ENCODE data around the gene FARP1. TPM values are rescaled to one million over a fixed set of nuclear protein-coding genes. Genes with fewer than 3 reads are reported as not detected.

FARP1 gene
- total RNA-seq, 2 experiments from 2014 or later: not detected

GRCh38 chr13:98468929-98469328 lies 326.0 kb downstream of the FARP1 start:
- no peaks in the 10 kb centered on the region for H3K9me2 ChIP-seq (ENCODE audit: insufficient read depth, low read length)
- H3K27ac ChIP-seq (ENCODE audit: low read depth, low read length, poor library complexity, severe bottlenecking): no peak overlapping the region
- H3K36me3 ChIP-seq (ENCODE audit: insufficient read depth, low read length): peaks cover 52% of the 10 kb centered on the region
- no peaks in the 10 kb centered on the region for H3K9me3 ChIP-seq (ENCODE audit: low read length)
- H3K4me2 ChIP-seq (ENCODE audit: low read length): no peak overlapping the region
- H3K4me3 ChIP-seq (ENCODE audit: low read depth, low read length, poor library complexity, severe bottlenecking): no peak overlapping the region
- no peaks in the 10 kb centered on the region for H3K4me1 ChIP-seq (ENCODE audit: insufficient read depth, low read length, poor library complexity, severe bottlenecking)
- POLR2A ChIA-PET: no interaction called here
- DNase-seq (ENCODE audit: low spot score): no peak
- H3K79me2 ChIP-seq (ENCODE audit: insufficient read depth, low read depth, low read length): no peaks in the 10 kb centered on the region
- H2AFZ ChIP-seq (ENCODE audit: low read length): no peak overlapping the region
- TF ChIP-seq CTCF (conservative IDR thresholded peaks at IDR 0.05; ENCODE audit: low read length): no peak
- TF ChIP-seq EZH2phosphoT487 (IDR thresholded peaks at IDR 0.05; ENCODE audit: borderline replicate concordance, low read depth, low read length): no peak
- CTCF ChIA-PET (ENCODE audit: unreplicated experiment): no interaction called here
- no peaks in the 10 kb centered on the region for H4K20me1 ChIP-seq (ENCODE audit: insufficient read depth, low read length)
- intact Hi-C loops (cut with micrococcal nuclease; ENCODE audit: unreplicated experiment): no loop called here
- BruUV-seq (replicated peaks): no TSS peak

- H3K9me3 ChIP-seq (ENCODE audit: low read length): no peaks in the 10 kb centered on the region
- no TSS peak for BruUV-seq (replicated peaks)
- DNase-seq (ENCODE audit: low spot score): no peak
- intact Hi-C loops (cut with micrococcal nuclease; ENCODE audit: unreplicated experiment): no loop called here
- ChIA-PET CTCF (ENCODE audit: unreplicated experiment) (interaction anchor here (0.6 kb wide), 1 partner anchor 17 kb away, joined by 5 read pairs; no protein-coding TSS in a partner anchor), POLR2A (no interaction called here)
- peaks cover 51% of the 10 kb centered on the region for H3K36me3 ChIP-seq (ENCODE audit: insufficient read depth, low read length)
- no peaks in the 10 kb centered on the region for H4K20me1 ChIP-seq (ENCODE audit: insufficient read depth, low read length)
- no peak overlapping the region for H3K27ac ChIP-seq (ENCODE audit: low read depth, low read length, poor library complexity, severe bottlenecking)
- H3K79me2 ChIP-seq (ENCODE audit: insufficient read depth, low read depth, low read length): no peaks in the 10 kb centered on the region
- TF ChIP-seq CTCF (conservative IDR thresholded peaks at IDR 0.05; ENCODE audit: low read length) (no peak), EZH2phosphoT487 (IDR thresholded peaks at IDR 0.05; ENCODE audit: borderline replicate concordance, low read depth, low read length) (no peak)
- no peak overlapping the region for H3K4me3 ChIP-seq (ENCODE audit: low read depth, low read length, poor library complexity, severe bottlenecking)
- no peaks in the 10 kb centered on the region for H3K4me1 ChIP-seq (ENCODE audit: insufficient read depth, low read length, poor library complexity, severe bottlenecking)
- H3K9me2 ChIP-seq (ENCODE audit: insufficient read depth, low read length): no peaks in the 10 kb centered on the region
- no peak overlapping the region for H3K4me2 ChIP-seq (ENCODE audit: low read length)
- H2AFZ ChIP-seq (ENCODE audit: low read length): no peak overlapping the region
Measured at GRCh38 chr13:98470920-98471319, 328.0 kb downstream of the FARP1 start.

- Histone ChIP-seq H3K79me2 (ENCODE audit: insufficient read depth, low read depth, low read length) (peaks cover 1% of the 10 kb centered on the region; the same call in 1 of the 2 replicates), H2AFZ (ENCODE audit: low read length) (no peak overlapping the region), H3K27ac (ENCODE audit: low read depth, low read length, poor library complexity, severe bottlenecking) (no peak overlapping the region), H3K4me2 (ENCODE audit: low read length) (no peak overlapping the region), H4K20me1 (ENCODE audit: insufficient read depth, low read length) (no peaks in the 10 kb centered on the region), H3K36me3 (ENCODE audit: insufficient read depth, low read length) (peaks cover 42% of the 10 kb centered on the region), H3K9me3 (ENCODE audit: low read length) (no peaks in the 10 kb centered on the region), H3K9me2 (ENCODE audit: insufficient read depth, low read length) (no peaks in the 10 kb centered on the region), H3K4me3 (ENCODE audit: low read depth, low read length, poor library complexity, severe bottlenecking) (no peak overlapping the region), H3K4me1 (ENCODE audit: insufficient read depth, low read length, poor library complexity, severe bottlenecking) (peaks cover 9% of the 10 kb centered on the region)
- DNase-seq (ENCODE audit: low spot score): no peak
- intact Hi-C loops (cut with micrococcal nuclease; ENCODE audit: unreplicated experiment): no loop called here
- ChIA-PET POLR2A (interaction anchor here (0.8 kb wide), 1 partner anchor 11 kb away, joined by 3 read pairs; no protein-coding TSS in a partner anchor), CTCF (ENCODE audit: unreplicated experiment) (interaction anchor here (0.5 kb wide), 1 partner anchor 182 kb away, joined by 3 read pairs; no protein-coding TSS in a partner anchor)
- no TSS peak for BruUV-seq (replicated peaks)
- TF ChIP-seq CTCF (conservative IDR thresholded peaks at IDR 0.05; ENCODE audit: low read length) (no peak), EZH2phosphoT487 (IDR thresholded peaks at IDR 0.05; ENCODE audit: borderline replicate concordance, low read depth, low read length) (no peak)
Measured at GRCh38 chr13:98471934-98472333, 329.0 kb downstream of the FARP1 start.
